ENCODE data around the gene KCNH3. TPM values are rescaled to one million over a fixed set of nuclear protein-coding genes. Genes with fewer than 3 reads are reported as not detected.

The KCNH3 gene
- total RNA-seq, 1 donor from 2014 or later = 31.9 TPM

DNA sequence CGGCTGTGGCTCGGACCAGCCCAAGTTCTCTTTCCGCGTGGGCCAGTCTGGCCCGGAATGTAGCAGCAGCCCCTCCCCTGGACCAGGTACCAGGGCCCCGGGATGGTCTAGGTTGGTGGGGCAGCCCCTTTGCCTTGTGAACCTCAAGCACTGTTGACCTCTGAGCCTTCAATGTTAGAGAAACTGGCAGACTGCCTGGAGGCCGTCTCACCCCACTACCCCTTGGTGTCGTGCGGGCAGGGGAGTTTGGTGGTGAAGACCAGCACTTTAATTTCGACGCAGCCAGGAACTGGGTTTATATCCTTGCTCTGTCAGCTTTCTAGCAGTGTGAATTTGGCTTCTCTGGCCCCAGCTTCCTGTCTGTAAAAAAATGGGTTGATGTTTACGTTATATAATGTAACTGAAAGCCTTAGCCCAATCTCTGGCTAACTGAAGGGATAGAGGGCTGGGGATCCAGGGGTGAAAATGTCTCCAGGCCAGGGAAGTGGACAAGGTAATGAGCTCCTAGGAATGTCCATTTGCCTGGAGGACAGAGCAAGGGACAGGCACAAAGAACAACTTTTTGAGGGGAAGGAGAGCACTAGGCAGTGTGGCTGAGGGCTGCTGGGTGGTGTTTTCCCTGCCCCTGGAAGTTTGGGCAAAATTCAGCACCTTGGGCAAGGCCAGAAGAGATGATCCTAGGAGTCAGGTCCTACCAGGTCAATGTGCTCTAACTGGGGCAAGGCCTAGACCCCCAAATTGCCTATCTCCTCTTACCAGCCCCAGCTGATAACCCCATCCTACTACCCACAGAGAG is 17.8 kb downstream of the KCNH3 start:
- Mint-ChIP-seq H3K27ac (no peak overlapping the region), H3K4me3 (ENCODE audit: low read depth) (no peak overlapping the region), H3K36me3 (ENCODE audit: insufficient read depth) (peaks cover 13% of the 10 kb centered on the region)

DNA sequence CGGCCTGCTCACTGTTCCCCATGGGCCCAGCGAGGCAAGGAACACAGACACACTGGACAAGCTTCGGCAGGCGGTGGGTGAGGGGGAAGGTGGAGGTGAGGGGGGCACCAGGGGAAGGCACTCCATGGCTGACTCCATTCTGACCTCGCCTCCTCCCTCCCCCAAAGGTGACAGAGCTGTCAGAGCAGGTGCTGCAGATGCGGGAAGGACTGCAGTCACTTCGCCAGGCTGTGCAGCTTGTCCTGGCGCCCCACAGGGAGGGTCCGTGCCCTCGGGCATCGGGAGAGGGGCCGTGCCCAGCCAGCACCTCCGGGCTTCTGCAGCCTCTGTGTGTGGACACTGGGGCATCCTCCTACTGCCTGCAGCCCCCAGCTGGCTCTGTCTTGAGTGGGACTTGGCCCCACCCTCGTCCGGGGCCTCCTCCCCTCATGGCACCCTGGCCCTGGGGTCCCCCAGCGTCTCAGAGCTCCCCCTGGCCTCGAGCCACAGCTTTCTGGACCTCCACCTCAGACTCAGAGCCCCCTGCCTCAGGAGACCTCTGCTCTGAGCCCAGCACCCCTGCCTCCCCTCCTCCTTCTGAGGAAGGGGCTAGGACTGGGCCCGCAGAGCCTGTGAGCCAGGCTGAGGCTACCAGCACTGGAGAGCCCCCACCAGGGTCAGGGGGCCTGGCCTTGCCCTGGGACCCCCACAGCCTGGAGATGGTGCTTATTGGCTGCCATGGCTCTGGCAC is 18.5 kb downstream of the KCNH3 start:
- H3K27ac Mint-ChIP-seq = no peak overlapping the region
- no peak overlapping the region for H3K4me3 Mint-ChIP-seq (ENCODE audit: low read depth)
- TF ChIP-seq, protein P1, sequence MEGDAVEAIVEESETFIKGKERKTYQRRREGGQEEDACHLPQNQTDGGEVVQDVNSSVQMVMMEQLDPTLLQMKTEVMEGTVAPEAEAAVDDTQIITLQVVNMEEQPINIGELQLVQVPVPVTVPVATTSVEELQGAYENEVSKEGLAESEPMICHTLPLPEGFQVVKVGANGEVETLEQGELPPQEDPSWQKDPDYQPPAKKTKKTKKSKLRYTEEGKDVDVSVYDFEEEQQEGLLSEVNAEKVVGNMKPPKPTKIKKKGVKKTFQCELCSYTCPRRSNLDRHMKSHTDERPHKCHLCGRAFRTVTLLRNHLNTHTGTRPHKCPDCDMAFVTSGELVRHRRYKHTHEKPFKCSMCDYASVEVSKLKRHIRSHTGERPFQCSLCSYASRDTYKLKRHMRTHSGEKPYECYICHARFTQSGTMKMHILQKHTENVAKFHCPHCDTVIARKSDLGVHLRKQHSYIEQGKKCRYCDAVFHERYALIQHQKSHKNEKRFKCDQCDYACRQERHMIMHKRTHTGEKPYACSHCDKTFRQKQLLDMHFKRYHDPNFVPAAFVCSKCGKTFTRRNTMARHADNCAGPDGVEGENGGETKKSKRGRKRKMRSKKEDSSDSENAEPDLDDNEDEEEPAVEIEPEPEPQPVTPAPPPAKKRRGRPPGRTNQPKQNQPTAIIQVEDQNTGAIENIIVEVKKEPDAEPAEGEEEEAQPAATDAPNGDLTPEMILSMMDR (IDR thresholded peaks at IDR 0.05; ENCODE audit: unreplicated experiment) = no peak
- no peaks in the 10 kb centered on the region for H3K9me3 Mint-ChIP-seq (ENCODE audit: low read depth)
- H3K27me3 Mint-ChIP-seq = no peaks in the 10 kb centered on the region
- peaks cover 15% of the 10 kb centered on the region for H3K36me3 Mint-ChIP-seq (ENCODE audit: insufficient read depth)
- DNase-seq (ENCODE audit: low spot score, unreplicated experiment) = no peak
- H3K4me1 Mint-ChIP-seq (ENCODE audit: low read depth) = peaks cover 17% of the 10 kb centered on the region

More for the DNA sequence above, 17.8 kb downstream of the KCNH3 start:
- H3K9me3 Mint-ChIP-seq (ENCODE audit: low read depth) = no peaks in the 10 kb centered on the region
- DNase-seq (ENCODE audit: low spot score, unreplicated experiment) = no peak
- TF ChIP-seq, protein P1 (IDR thresholded peaks at IDR 0.05; ENCODE audit: unreplicated experiment) = no peak
- H3K27me3 Mint-ChIP-seq = no peaks in the 10 kb centered on the region
- H3K4me1 Mint-ChIP-seq (ENCODE audit: low read depth) = peaks cover 20% of the 10 kb centered on the region

DNA sequence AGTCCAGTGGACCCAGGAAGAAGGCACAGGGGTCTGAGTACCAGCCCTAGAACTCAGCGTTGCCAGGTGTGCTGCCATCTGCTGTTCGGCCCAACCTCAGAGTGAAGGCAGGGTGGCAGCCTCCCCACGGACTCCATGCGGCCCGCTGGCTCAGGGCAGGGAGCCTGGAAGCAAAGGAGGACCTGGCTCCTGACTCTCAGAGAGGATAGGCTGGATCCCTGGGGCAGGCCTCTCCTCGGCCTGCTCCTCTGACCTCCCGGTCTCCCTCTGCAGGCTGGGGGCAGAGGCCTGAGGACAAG is 19.0 kb downstream of the KCNH3 start:
- TF ChIP-seq, protein P1 (IDR thresholded peaks at IDR 0.05; ENCODE audit: unreplicated experiment) = peak; percentile 14
- DNase-seq (ENCODE audit: low spot score, unreplicated experiment) = no peak
- H3K4me3 Mint-ChIP-seq (ENCODE audit: low read depth) = no peak overlapping the region

DNA sequence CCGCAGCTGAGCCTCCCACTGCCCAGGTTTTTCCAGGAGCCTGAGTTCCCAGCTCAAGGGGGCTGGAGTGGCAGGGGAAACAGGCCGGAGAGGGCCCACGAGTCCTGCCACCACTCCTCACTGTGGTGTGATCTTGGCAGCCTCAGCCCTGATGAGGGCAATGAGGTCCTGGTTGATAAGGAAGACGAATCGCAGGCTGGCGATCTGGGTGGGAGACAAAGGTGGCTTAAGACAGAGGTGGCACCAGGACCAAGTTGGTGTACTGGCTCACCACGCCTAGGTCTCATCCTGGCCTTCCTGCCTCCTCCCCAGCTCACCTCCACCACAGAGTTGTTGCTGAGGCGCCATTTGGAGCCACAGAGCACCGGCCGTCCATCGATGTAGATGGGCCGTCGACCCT is 19.7 kb downstream of the KCNH3 start:
- no peak overlapping the region for H3K4me3 Mint-ChIP-seq (ENCODE audit: low read depth)
- DNase-seq (ENCODE audit: low spot score, unreplicated experiment) = no peak
- H3K27me3 Mint-ChIP-seq = no peaks in the 10 kb centered on the region
- TF ChIP-seq, protein P1 (IDR thresholded peaks at IDR 0.05; ENCODE audit: unreplicated experiment) = no peak
- peaks cover 9% of the 10 kb centered on the region for H3K4me1 Mint-ChIP-seq (ENCODE audit: low read depth)
- peaks cover 17% of the 10 kb centered on the region for H3K36me3 Mint-ChIP-seq (ENCODE audit: insufficient read depth)
- no peak overlapping the region for H3K27ac Mint-ChIP-seq
- H3K9me3 Mint-ChIP-seq (ENCODE audit: low read depth) = no peaks in the 10 kb centered on the region

More for the DNA sequence above, 19.0 kb downstream of the KCNH3 start:
- Mint-ChIP-seq H3K9me3 (ENCODE audit: low read depth) (no peaks in the 10 kb centered on the region), H3K27me3 (no peaks in the 10 kb centered on the region), H3K4me1 (ENCODE audit: low read depth) (peaks cover 13% of the 10 kb centered on the region), H3K27ac (no peak overlapping the region), H3K36me3 (ENCODE audit: insufficient read depth) (peaks cover 17% of the 10 kb centered on the region)

DNA sequence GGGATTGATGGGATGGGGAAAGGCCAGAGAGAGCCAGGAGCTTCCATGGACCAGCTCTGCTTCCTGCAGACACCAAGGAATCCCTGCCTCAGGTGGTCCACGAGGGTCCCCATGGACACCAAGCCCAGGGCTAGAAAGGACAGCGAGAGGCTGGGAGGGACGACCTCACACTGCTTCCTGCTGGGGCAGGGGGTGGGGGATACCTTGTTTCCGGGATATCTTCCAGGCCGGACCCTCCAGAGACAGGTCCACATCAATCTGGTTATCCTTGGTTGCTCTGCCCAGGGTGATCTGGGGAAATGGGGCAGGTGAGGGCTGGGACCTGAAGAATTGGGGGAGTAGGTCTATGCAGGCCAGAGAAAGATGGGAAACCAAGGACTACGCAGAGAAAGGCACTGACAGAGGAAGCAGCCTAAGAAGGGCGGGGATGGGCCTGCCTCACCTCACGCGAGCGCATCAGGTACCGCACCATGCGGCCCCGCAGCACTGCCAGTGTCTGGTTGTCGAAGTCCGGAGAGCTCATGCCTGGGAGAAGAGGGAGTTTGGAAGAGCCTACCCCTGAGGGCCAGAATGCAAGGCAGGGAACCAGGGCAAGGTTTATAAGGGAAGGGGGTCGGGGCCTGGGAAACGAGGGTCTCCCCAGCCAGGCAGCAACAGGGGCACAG is 20.3 kb downstream of the KCNH3 start:
- Mint-ChIP-seq H3K27ac (no peak overlapping the region), H3K4me3 (ENCODE audit: low read depth) (no peak overlapping the region), H3K9me3 (ENCODE audit: low read depth) (no peaks in the 10 kb centered on the region), H3K4me1 (ENCODE audit: low read depth) (peaks cover 2% of the 10 kb centered on the region), H3K36me3 (ENCODE audit: insufficient read depth) (peaks cover 22% of the 10 kb centered on the region), H3K27me3 (no peaks in the 10 kb centered on the region)
- DNase-seq (ENCODE audit: low spot score, unreplicated experiment) = no peak
- TF ChIP-seq, protein P1 (IDR thresholded peaks at IDR 0.05; ENCODE audit: unreplicated experiment) = no peak
